HG03565 (cell line): ENCODE results near the gene FBXW8.

Source experiments
- ATAC-seq: cut with Tn5 transposase; IDR thresholded peaks from one replicate; pipeline ENCODE4 v1.9.1; 2021; ENCODE audit warnings: mild to moderate bottlenecking, moderate library complexity; ENCODE audit not compliant: unreplicated experiment

FBXW8 gene

DNA sequence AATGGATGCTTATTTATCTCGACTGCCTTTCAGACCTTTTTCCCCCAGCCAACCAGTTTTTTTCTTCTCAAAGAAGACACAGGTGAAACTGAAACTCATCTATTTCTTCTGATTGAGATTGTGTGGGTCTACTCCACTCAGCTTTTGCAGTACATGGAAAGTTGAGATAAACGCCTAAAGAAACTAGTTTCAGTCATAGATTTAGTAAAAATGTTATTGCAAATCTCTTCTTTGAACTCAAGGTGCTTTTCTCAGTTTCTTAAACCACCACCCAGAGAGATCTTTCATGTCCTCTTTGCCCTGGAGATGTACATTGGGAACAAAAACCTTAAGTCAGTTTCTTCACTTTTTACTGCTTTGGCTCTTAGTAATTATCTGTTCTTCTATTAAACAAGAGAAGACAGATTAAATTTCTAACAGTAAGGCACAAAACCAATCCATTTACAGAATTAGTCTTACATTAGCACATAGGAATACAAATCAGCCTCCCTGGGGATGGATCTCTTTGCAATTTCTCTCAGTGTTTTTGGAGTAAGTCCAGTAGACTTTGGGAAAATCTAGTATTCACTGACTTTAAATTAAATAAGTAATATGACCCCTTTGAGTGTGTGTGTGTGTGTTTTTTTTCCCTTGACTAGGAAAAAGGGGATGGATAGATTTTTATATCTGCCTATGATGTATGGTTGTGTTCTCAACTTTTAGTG, 11.6 kb downstream of the FBXW8 start:
- peak; percentile 55 for ATAC-seq

DNA sequence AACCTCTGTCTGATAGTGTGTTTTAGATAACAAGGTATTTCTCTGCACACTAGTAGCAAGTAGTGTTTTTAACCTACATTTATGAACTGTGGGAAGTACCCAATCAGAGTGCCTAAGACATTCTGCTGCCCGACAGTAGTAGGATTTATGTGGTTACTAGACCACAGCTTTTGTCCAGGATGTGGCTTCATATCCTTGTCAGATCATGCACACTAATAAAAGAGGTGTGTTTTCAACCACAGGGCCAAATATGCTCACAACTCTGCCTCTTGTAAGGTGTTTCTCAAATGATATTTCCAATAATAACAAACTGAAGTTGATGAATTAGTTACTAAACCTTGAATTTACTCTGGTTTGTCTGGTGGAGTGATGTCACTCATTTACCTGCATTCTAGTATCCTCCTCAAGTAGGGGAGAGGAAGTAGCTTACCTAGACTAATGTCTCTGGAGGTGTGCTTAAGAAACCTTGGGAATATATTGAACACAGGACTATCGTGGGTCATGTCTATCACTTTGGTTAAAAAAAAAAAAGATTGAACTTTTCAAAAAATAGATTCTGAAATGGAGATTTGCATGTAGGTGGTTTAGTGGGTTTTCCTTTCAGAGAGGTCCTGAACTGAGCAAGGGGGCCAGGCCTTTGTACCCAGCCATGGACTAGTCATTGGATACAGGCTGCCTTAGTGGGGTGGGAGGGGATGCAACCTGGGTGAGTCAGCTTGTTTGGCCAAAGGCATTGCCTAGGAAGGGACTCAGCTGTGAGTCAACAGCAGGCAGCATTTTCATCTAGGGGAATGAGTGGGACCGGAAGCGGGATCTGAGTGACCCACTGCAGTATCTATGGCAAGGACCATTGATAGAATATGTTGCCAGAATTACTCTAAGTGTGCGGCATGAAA, 14.1 kb downstream of the FBXW8 start:
- peak; percentile 61 for ATAC-seq

DNA sequence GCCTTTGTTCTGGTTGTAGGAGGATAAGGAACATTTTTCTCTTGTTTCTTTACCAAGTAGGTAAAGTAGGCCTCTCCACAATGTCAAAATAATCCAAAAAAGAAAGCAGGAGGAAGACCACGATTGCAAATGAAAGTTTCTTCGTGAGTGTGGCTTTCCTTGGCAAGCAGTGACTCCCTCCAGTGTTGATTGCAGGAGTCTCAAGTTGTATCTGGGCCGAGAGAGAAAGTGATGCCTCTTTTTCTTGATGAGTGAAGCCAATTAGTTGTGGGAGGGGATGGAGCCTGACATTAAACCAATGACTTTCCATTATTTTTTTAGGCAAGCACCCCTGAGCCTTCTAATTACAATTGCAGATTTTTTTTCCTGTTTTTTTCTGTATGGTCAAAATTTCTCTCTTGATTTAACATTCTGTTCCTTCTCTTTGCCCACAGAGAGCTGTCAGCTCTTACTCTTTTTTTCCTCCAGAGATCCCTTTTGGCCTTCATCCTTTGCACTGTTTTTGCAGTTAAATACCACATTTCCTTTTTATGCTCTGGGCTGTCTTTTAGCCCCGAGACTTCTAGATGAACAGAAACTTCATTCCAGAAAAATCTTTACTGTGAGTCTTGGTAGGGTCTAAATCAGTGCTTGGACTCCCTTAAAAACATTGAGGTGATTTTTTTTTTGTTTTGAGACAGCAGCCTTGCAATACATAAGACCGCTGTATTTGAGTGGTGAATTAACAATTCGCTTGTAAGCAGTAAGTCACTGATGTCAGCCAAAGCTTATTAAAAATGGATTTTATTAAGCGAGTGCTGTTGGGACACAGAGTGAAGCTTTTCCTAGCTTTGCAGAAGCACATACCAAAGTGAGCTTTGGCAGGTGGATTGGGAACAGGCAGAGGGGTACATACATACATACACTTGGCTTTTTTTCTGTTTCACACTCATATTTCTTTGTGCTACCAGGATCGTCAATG, 15.8 kb downstream of the FBXW8 start:
- no peak for ATAC-seq

DNA sequence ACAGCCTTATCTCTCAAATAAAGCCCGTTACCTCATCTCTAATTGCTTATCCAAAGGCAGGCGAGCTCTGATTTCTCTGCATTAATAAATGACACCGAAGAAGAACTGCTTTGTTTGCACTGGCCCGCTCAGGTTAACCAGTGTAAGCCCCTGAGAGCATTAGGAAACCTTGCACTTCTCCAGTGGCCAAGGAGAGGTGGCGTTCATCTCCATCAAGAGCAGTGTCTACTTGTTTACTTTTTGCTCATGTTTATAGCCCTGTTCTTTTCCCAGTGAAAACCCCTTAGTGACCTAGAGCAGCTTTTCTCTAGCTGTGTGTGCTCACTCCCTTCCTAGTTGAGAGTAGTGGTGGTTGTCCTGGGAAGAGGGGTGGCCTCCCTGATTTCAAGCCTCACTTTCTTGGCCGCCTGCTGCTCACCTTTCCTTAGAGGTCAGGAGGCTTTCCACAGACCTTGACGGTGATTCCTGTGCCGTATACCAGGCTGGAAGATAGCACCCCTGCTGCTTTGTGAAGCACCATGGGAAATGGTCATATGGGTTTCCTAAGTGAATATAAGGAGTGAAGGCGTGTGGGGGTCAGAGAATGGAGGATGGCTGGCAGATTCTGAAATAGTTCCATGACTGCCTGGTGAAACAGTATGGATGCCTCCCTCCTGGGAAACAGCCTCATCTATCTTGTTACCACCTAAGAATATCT, 16.6 kb downstream of the FBXW8 start:
- ATAC-seq = no peak

DNA sequence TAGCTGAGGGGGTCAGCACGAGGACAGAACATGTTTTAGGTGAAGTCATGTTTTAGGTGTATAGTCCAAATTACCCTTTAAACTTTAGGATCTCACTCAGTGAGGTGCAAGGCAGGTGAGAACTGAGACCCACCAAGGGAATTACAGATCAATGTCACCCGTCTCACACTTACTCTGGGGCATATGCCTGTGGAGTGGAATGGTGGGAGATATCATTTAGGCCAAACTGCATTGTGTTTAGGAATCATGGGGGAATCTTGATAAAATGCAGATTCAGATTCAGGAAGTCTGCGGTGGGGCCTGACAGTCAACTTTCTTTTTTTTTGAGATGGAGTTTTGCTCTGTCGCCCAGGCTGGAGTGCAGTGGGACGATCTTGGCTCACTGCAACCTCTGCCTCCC, 17.8 kb downstream of the FBXW8 start:
- no peak for ATAC-seq

DNA sequence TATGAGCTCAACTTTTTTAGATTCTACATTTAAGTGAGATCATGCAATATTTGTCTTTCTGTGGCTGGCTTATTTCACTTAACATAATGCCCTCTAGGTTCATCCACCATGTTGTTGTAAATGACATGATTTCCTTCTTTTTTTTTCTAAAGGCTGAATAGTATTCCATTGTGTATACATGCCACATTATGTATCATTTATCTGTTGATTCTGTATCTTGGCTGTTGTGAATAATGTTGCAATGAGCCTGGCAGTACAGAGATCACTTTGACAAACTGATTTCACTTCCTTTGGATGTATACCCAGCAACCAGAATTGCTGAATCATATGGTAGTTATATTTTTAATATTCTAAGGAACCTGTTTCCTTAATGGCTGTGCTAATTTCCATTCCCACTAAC, 19.1 kb downstream of the FBXW8 start:
- ATAC-seq = no peak

DNA sequence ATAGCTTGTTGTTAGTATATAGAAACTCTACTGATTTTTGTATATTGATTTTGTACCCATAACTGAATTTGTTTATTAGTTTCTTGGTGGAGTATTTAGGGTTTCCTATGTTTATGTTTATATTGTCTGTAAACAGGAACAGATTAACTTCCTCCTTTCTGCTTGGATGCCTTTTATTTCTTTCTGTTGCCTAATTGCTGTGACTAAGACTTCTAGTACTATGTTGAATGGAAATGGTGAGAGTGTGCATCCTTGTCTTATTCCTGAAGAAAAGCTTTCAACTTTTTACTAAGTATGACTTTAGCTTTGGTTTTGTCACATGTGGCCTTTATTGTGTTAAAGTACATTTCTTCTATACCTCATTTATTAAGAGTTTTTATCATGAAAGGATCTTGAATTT, 20.9 kb downstream of the FBXW8 start:
- no peak for ATAC-seq

DNA sequence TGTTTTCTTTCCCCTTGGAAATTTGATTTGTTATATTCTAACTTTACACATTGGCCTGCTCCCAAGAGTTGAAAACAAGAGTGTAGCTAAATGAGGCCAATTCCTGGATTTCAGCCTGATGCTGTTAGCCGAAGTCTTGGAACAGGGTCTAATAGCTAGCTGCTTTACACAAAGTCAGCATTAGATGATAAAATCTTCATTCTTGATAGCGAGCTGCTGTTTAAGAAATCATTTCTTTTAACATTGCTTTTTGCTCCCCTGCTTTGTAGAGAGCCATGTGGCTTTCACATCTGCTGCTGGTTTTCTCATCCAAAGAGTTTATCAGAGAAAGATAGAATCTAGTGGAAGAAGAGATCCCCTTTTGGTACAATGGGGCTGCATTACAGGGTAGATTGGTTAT, 22.3 kb downstream of the FBXW8 start:
- no peak for ATAC-seq

DNA sequence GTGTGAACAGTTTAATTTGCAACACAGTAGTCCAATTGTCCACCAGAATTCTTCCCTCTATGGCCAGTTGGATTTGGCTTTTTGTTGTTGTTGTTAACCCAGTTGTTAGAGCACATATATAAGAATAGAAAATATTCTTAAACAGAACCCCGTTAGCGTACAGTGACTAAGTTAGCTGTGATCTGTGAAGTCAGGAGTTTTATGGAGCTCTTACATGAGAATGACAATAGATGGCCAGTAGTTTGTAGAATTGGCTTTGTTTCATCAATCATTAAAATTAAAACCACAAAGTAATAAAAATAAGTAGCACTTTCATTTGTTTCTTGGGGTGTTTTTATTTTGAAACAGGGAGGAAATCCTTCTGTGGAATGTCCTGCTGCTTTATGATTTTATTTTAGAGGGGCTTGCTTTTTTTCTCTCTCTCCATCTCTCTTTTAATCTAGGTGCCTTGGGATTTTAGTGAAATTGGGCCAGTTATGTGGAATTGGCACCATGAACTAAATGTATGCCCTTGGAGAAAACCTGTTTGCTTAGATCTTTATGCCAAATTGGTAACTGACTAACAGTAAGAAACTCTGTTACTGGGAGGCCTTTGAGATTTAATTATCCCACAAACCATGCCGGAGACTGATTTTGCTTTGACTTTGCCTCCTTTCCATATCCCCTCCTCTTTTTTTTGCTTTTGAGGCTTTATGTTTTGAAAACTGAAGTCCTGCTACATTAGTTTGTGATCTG, 22.9 kb downstream of the FBXW8 start:
- ATAC-seq = no peak

DNA sequence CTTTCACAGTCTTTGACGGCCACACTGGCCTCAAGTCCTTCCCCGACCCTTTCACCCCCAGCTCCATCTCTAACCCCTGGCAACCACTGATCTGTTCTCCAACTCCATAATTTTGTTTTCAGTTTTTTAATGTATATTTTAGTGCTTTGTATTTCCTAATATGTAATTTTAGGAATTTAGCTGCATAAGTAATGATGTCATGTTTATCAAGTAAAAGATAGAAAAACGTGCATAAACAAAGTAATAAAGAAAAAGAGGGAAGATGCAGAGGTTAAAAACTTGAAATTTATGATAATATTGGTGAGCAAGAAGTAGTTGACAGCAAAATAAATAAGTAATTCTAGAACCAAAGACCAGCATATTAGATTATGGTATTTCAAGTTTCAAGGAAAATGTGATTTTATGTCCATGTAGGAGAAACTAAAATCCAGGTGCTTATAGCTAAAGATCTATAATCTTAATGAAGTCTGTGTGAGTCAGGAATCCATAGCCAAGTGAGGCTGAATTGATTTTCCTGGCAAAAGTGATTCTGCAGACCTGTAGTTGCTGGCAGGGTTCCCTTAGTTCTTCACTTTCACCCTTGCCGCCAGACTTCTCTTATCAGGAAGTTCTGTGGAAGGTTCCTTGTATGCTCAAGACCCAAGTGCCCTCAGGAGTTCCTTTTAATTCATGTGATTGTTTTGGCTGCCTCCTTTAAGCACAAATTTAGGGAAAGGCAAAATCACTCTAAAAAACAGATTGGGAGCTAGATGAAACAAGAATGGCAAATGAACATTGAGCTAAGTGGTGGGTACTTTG, 24.4 kb downstream of the FBXW8 start:
- no peak for ATAC-seq

DNA sequence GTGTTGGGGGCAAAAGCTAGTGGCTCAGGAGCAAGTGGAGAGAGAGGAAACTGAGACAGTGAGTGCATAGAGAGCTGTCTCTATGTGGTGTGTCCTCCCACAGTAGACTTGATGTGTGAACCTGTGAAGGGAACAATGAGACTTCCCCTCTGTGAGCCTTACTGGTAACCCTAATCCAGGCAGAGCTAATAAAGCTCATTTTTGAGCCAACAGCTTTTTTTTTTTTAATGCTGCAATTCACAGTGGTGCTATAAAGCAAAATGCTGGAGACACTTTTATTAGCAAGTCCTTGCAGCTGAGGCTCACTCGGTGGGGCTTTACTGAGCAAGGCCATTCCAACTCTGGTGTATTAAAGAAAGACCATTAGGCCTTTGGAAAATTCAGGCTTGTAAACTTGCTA, 26.9 kb downstream of the FBXW8 start:
- ATAC-seq = no peak

DNA sequence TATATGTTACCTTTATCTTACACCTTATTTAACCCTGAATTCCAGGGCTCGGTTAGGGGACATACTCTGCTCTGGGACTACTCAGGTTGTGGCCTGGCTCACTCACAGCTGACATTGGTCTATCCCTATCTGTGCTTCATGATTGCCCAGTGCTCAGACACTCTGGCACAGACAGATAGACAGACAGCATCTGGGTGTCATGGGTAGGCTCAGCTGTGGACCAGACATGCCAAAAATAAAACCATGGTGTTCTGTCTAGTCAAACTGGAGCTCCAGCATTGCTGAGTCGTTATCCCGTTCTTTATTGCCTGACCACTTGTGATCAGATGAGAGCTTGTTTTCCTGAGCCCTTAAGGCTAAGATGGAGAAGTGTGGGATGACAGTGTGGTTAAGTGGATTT, 29.0 kb downstream of the FBXW8 start:
- no peak for ATAC-seq

DNA sequence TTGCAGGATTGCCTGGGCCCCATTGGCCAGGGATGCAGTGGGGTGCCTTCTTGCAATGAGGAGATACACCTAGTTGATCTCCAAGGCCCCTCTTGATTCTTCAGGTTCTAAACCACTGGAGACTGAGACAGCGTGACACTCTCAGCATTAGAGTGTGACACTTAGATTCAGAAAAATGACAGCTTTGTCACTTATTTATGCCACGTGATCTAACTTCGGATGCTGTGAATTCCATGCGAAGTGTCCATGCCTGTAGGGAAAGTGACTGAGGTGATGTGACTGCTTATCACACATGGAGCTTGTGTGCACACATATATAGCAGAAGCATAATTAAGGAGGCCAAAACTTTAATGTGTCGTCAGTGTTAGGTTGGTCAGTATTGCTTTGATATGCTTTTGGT, 30.4 kb downstream of the FBXW8 start:
- ATAC-seq = no peak

DNA sequence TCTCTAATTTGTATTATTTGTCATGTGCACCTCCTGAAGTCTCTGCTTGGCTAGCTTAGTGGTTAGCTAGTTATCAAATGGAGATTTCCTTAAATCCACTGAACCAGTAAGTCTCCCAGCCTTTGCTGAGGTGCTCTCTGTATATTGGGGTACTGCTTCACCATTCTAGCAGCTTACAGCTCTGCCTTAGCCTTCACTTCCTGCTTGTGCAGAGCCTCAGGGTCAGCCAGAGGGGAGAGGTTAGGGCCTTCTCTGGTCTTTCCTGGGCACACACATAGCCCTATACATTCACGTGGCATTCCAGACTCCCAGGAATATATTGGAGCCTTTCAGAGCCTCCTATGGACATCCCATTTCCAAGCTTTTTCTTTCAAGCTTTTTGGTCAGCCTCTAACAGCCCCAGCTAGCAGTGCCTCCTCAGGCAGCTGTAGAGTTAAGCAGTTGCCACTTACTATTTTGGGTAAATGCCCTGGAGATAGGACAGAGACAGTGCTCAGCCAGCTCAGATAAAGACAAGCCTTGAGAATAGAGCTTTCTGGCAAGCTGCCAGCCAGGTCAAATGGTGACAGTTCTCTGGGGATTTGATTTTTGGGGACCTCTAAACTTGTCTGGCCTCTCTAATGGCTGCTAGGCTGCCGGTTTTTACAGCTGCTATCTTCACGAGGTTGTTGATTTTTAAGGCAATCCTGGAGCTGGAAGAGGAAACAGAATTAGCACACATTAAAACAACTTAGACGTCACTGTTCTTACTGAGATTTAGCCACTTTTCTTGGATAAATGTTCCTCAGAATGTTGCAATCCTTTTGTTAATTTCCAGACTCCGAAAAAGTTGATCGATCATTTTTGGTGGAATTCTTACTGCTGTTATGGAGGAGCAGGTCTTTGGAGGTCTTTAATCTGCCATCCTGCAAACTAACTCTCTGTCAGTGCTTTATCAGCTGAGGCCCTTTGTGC, 32.9 kb downstream of the FBXW8 start:
- no peak for ATAC-seq

DNA sequence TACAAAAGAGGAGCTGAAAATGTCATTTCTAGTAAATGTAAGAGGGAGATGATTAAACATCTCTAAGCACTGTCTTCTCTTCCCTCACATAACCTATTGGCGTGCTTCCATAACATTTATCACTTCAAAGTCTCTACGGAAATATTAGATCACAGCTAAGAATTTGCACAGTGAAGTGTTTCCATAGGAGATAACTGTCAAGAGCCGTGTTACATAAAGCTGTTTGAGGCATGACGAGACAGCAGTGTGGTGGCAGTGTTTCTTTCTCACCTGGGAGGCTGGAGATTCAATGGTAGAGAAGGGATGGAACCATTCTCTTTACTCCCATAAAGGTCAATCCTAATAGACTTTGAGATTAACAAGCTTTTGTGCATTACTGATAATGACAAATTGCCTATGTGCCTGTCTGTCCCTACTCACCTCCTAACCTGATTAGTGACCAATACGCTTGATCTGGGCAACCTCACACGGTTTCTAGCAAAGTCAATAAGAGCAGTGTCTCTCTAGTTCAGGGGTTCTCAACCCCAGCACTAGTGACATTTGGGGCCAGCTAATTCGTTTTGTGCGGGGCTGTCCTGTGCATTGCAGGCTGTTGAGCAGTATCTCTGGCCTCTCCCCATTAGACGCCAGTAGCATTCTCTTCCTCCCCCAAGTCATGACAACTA, 35.3 kb downstream of the FBXW8 start:
- no peak for ATAC-seq

DNA sequence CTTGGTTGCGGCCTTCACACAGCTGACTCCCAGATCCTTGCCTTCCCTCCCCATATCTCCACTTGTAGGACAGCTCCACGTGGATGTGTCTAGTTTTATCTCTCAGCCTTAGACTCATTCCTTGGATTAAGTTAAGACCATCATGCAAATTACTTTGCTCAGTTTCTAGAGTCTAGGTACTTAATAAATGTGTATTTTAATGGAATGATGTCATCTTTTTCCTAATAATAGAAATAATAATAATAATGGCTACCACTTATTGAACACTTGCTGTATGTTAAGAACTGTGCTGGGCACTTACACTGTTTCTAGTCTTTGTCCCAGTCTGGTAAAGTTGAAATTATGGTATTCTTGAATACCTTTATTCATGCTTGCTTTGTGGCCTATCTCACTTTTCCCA, 37.5 kb downstream of the FBXW8 start:
- no peak for ATAC-seq

DNA sequence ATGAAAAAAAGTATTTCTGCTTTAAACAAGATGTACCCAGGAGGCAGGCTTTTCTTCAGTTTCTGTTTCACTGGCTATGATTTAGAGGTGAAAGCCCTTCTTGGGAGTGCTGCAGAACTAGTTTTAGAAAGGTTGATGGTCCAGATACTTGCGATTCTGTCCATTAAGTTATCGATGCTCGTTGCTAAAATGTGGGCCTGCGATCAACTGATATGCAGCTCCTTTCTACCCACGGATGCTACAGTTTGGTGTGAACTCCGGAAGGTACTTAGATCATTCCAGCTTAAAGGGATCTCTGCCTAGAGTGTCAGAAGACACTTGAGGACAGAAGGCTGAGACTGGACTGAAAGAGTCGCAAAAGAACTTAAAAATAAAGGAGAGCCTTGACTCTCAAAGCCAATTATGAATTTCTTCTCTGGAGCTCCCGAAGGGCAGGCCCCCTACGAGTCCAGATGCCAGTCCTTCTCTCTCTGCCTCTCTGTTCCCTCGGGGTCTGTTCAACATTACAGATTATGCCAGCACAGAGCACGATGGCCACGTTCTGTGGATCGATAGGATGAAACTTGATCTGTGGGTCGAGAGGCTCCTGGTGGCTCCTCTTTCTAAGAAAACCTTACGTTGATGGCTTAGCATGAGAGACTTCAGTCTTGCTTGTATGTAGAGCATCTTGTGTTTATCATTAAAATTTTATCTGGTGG, 40.0 kb downstream of the FBXW8 start:
- no peak for ATAC-seq
